ENCODE results near the gene AQP3. TPM values are rescaled to one million over a fixed set of nuclear protein-coding genes. Genes with fewer than 3 reads are reported as not detected.

The AQP3 gene
- total RNA-seq, 3 donors from 2014 or later = 19.0 to 47.9 (median 45.1) TPM

DNA sequence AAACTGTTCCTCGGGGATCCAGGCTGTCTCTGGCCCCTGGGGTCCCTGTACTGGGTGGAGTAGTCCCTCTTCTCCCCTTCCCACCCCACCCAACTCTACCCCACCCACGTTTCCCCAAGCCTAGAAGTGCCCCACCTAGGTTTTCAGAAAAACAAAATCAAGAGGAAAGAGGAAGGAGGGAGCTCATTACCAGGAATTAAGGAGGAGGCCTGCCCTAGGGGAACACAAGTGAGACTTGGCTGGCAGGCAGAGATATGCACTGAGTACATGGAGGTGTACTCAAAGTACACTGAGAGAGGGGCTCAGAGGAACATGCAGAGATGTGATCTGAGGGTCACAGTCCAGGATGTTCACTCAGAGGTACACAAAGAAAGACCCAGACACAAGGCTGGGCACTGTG, 10.2 kb downstream of the AQP3 start:
- no peak for DNase-seq (ENCODE audit: low spot score in 2 of 2)
- TF ChIP-seq POLR2AphosphoS5 (IDR thresholded peaks at IDR 0.05) (no peak), POLR2A (IDR thresholded peaks at IDR 0.05) (no peak)
- TF ChIP-seq, protein P1, sequence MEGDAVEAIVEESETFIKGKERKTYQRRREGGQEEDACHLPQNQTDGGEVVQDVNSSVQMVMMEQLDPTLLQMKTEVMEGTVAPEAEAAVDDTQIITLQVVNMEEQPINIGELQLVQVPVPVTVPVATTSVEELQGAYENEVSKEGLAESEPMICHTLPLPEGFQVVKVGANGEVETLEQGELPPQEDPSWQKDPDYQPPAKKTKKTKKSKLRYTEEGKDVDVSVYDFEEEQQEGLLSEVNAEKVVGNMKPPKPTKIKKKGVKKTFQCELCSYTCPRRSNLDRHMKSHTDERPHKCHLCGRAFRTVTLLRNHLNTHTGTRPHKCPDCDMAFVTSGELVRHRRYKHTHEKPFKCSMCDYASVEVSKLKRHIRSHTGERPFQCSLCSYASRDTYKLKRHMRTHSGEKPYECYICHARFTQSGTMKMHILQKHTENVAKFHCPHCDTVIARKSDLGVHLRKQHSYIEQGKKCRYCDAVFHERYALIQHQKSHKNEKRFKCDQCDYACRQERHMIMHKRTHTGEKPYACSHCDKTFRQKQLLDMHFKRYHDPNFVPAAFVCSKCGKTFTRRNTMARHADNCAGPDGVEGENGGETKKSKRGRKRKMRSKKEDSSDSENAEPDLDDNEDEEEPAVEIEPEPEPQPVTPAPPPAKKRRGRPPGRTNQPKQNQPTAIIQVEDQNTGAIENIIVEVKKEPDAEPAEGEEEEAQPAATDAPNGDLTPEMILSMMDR (IDR thresholded peaks at IDR 0.05) = no peak
- Histone ChIP-seq H3K36me3 (no peaks in the 10 kb centered on the region), H3K4me3 (no peak overlapping the region), H3K9me3 (no peaks in the 10 kb centered on the region), H3K27me3 (no peaks in the 10 kb centered on the region), H3K4me1 (peaks cover 0 to 4% of the 10 kb centered on the region in 2 donors), H3K27ac (no peak overlapping the region)
- intact Hi-C loops (cut with DNase I; ENCODE audit: low total_unique reads) = loop anchor here (5.0 kb wide), 1 partner anchor 400 kb away; no protein-coding TSS in a partner anchor

- no peaks in the 10 kb centered on the region for H3K27me3 ChIP-seq
- no peaks in the 10 kb centered on the region for H3K36me3 ChIP-seq
- no peak overlapping the region for H3K4me3 ChIP-seq
- no peaks in the 10 kb centered on the region for H3K9me3 ChIP-seq
- TF ChIP-seq POLR2A (IDR thresholded peaks at IDR 0.05) (no peak), POLR2AphosphoS5 (IDR thresholded peaks at IDR 0.05) (no peak)
- TF ChIP-seq, protein P1 (IDR thresholded peaks at IDR 0.05) = no peak
- H3K27ac ChIP-seq = no peak overlapping the region
- no peak for DNase-seq (ENCODE audit: low spot score in 2 of 2)
- intact Hi-C loops (cut with DNase I; ENCODE audit: low total_unique reads) = loop anchor here (5.0 kb wide), 1 partner anchor 401 kb away; no protein-coding TSS in a partner anchor
- peaks cover 0 to 10% of the 10 kb centered on the region in 2 donors for H3K4me1 ChIP-seq
Measured at GRCh38 chr9:33436445-33436844, 10.9 kb downstream of the AQP3 start.

- intact Hi-C loops (cut with DNase I; ENCODE audit: low total_unique reads) = loop anchor here (5.0 kb wide), 1 partner anchor 401 kb away; no protein-coding TSS in a partner anchor
- Histone ChIP-seq H3K36me3 (no peaks in the 10 kb centered on the region), H3K27me3 (no peaks in the 10 kb centered on the region), H3K4me3 (no peak overlapping the region), H3K27ac (no peak overlapping the region), H3K4me1 (peaks cover 0 to 10% of the 10 kb centered on the region in 2 donors), H3K9me3 (no peaks in the 10 kb centered on the region)
- no peak for TF ChIP-seq POLR2A (IDR thresholded peaks at IDR 0.05)
- TF ChIP-seq POLR2AphosphoS5 (IDR thresholded peaks at IDR 0.05) = no peak
- no peak for DNase-seq (ENCODE audit: low spot score in 2 of 2)
Measured at GRCh38 chr9:33435821-33436277, 11.5 kb downstream of the AQP3 start.

DNA sequence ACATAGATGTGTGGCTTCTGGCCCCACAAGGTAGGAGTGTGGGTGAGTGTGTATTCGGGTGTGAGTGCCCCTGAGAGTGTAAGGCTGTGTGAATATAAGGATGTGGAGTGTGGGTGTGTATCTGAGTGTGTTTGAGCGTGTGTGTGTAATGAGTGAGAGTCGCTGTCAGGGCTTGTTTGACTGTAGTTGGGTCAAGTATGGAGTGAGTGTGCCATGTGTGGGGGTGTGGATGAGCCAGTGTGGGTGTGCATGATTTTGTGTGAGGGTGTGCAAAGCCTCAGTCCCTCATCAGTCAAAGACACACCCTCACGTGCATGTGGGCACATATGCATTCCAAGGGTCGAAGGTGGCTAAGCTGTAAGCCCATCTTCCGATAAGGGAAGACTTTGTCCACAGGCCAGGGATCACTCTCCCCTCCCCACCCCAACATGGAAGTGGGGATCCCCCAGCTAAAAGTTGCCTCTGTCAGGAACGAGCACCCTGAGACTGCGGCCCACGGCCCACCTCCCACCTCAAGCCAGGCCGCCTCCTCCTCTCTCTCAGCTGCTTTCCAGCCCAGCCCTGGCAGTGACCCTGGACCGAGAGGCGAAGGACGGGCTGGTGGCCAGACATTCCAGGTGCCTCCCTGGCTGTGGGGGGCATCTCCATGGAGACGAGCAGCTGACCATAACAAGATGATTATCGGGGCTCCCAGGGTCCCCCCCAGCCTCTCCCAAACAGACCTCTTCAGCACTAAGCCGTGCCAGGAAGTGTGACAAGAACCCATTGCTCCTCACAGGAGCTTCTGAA, 12.9 kb downstream of the AQP3 start:
- no peaks in the 10 kb centered on the region for H3K9me3 ChIP-seq
- H3K4me1 ChIP-seq = peaks cover 0 to 7% of the 10 kb centered on the region in 2 donors
- no peak overlapping the region for H3K27ac ChIP-seq
- TF ChIP-seq, protein P1 (IDR thresholded peaks at IDR 0.05) = no peak
- intact Hi-C loops (cut with DNase I; ENCODE audit: low total_unique reads) = loop anchor here (5.0 kb wide), 1 partner anchor 403 kb away; no protein-coding TSS in a partner anchor
- no peak overlapping the region for H3K4me3 ChIP-seq
- H3K36me3 ChIP-seq = no peaks in the 10 kb centered on the region
- DNase-seq (ENCODE audit: low spot score in 2 of 2) = no peak
- H3K27me3 ChIP-seq = no peaks in the 10 kb centered on the region

DNA sequence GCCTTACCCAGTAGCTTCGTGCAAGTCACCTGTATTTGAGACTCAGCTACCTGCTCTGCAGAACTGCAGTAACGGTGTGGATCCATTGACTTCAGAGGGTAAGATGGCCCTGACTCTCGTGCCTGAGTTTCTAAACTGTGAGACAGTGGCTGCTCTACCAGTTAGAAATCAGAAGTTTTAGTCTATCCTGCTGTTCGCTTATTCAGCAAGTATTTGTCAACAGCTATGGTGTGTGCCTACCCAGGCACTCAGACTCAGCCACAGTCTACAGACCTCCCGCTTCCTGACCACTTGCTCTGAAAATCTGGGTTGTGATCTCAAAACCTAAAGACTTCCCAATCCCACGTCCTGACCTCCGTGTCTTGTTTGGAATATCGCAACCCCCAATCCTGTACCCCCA, 13.5 kb downstream of the AQP3 start:
- TF ChIP-seq, protein P1 (IDR thresholded peaks at IDR 0.05) = no peak
- no peak for TF ChIP-seq POLR2A (IDR thresholded peaks at IDR 0.05)
- TF ChIP-seq POLR2AphosphoS5 (IDR thresholded peaks at IDR 0.05) = no peak
- Histone ChIP-seq H3K4me1 (peaks cover 0 to 6% of the 10 kb centered on the region in 2 donors), H3K9me3 (no peaks in the 10 kb centered on the region), H3K27me3 (no peaks in the 10 kb centered on the region), H3K4me3 (no peak overlapping the region), H3K36me3 (no peaks in the 10 kb centered on the region), H3K27ac (no peak overlapping the region)
- no peak for DNase-seq (ENCODE audit: low spot score in 2 of 2)
- intact Hi-C loops (cut with DNase I; ENCODE audit: low total_unique reads) = no loop called here
